GM21786 (cell line): ENCODE results near the gene CDIPT.

Source experiments
- ATAC-seq: cut with Tn5 transposase; IDR thresholded peaks from one replicate; pipeline ENCODE4 v1.9.1; 2021; ENCODE audit not compliant: unreplicated experiment

The CDIPT gene

DNA sequence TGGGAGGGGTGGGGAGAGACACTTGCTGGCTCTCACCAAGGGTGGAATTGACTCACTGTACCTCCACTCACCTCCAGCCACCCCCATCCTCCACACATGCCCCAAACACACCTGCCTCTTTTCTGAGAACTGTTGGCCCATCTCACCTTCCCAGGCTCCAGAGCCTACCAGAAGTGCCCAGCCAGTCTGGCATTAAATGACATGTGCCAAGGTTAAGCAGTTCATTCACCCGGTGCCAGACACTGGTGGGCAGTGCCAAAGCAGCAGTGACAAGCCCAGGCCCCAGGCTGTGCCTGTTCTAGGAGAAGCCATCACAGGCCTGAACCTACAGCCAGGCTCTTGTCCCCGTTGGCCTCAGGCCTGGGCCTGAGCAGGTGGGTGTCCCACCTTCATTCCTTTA is 31.5 kb downstream of the CDIPT start:
- no peak for ATAC-seq

DNA sequence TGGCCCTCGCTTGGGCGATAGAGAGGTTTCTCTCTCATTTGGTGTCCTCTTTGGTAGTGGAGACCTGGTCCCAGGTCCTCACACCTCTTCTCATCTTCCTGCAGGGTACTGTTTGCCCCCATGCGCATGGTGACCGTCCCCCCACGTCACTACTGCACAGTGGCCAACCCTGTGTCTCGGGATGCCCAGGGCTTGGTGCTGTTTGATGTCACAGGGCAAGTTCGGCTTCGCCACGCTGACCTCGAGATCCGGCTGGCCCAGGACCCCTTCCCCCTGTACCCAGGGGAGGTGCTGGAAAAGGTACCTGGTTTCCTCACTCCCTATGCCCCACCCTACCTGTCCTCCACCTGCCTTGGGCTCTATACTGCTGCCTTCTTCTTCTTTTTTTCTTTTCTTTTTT is 32.3 kb downstream of the CDIPT start:
- ATAC-seq, result no peak

DNA sequence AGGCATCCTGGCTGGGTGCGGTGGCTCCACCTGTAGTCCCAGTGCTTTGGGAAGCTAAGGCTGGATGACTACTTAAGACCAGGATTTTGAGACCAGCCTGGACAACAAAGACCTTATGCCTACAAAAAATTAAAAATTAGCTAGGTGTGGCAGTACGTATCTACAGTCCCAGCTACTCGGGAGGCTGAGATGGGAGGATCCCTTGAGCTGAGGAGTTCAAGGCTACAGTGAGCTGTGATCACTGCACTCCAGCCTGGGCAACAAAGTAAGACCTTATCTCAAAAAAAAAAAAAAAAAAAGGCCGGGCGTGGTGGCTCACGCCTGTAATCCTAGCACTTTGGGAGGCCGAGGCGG is 36.7 kb downstream of the CDIPT start:
- ATAC-seq, result no peak

DNA sequence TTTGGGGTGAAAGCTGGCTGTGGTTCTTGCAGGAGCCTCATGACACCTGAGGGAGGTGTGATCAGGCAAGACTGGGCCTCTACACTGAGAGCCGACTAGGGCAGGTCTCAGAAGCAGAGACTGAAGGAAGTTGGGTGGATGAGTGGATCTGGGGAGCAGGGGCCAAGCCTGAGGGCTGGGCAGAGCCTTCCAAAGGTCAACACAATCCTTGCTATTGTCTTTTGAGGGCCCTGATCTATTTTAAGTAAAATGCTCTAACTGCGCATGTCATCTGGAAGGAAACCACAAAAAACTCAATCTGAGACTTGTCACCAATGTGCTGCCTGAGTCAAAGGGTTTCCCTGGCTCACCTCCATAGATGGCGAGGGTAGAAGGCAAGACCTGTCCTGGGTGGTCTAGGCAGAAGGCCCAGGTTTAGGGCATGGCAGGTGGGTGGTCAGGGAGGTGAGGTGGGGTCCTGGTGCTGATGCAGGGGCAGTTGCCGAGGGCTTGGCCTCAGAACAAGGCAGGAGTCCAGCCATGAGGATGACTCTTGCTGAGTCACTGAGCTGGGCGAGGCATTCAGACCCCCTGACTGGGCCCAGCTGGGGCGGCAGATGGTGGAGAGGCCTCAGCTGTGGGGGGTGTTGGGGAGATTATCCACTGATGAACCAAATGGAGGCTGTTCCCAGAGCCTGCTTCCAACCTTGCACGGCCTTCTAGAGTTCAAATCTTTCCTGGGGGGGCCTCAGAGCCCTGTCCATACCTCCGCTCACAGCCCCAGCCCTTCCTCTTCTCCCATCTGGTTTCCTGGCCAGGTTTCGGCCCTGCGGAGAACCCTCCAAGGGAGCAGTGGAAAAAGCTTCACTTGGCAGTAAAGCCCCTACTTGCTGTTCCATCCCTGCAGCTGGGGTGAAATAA is 37.6 kb downstream of the CDIPT start:
- no peak for ATAC-seq

DNA sequence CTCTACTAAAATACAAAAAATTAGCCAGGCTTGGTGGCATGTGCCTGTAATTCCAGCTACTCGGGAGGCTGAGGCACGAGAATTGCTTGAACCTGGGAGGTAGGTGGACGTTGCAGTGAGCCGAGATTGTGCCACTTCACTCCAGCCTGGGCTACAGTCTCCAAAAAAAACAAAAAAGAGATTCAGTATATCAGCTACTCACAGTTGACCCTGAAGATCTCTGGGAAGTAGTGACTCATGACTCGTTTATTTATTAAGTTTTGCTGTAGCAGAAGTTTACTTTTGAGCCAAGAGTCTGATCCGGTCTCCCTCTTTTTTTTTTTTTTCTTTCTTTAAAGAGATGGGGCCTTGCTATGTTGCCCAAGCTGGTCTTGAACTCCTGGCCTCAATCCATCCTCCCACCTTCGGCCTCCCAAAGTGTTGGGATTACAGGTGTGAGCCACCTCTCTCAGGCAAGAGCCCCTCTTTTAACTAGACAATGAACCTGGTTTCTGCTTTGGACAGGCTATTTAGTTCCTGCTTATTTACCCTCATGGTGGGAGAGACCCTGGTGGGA is 38.4 kb downstream of the CDIPT start:
- ATAC-seq, result no peak

DNA sequence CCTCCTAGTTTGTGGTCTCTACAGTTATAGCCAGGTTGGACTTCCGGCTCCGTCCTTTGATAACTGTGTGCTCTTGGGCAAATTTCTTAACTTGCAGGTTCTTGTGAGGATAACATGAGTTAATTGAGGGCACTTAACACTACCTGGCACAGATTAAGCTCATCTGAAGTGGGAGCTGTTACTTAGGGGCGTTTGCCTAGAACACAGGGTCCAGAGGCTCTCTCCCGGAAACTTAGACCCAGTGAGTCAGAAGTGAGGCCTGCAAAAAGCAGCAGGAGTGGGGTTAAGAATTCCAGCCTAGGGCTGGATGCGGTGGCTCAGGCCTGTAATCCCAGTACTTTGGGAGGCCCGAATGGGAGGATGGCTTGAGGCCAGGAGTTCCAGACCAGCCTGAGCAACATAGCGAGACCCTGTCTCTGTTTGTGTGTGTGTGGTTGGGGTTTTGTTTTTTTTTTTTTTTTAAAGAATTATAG is 41.3 kb downstream of the CDIPT start:
- no peak for ATAC-seq

DNA sequence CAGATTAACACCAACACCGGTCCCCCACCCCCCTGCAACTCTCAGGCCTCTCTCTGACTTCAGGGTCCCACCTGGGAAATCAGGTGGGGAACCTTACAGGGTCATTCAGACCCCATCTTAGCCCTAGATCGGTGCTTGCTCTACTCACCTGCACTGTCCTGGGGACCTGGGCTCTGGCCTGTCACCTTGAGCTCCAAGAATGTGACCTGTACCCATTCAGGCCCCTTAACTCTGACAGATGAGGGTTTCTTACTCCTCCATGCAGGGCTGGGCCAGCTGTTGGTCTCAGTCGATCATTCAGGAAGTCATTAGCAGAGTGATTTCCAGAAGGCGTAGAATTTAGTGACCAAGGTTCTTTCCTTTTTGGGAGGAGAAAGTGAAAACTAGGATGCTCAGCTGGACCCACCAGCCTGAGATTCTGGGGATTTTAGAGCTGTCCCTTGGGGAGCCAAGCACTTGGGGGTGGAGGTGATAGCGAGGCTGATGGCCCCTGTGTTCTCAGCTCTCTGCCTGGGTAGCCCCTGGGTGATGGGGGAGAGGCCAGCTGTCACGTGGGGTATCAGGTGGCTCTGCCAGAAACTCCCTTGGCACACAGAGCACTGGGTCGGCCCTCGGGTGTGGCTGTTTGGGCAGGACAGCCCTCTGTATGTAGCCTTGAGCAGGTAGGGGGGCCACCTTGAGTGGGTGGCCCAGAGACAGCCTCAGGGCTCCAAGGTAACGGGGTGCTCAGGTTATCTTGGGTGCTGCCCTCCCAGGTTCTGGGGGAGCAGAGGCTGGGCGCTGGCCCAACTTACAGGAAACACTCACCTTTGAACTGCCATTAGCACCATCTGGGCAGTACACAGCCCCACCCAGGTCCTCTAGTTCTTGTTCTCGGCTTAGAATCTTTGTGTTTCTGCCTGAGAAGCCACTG is 42.0 kb downstream of the CDIPT start:
- ATAC-seq, result peak; percentile 44

DNA sequence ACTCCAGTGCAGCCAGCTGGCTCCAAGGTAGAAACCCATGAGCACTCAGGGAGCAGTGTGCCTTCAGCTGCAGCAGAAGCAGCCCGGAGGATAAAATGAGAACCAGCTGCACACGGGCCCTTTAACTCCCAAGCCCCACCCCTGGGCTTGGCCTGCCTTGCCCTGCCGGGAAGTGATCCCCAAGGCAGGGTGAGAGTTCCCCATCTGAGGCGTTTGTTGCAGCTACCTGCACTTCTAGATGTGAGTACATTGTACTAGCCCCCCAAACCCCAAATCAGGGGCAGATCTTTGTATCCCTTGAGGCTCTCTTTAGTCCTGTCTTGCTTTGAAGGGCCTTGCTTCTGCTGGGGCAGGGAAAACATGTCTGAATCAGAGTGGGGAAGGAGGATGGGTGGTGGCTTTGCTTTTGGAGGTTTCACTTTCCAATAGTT is 42.7 kb downstream of the CDIPT start, which contains the start of gene MVP:
MVP (plus strand) TSS at position 192 of the 431 bp plus-strand sequence. CDS start 10,088 bp downstream, outside the sequence.
- no peak for ATAC-seq

DNA sequence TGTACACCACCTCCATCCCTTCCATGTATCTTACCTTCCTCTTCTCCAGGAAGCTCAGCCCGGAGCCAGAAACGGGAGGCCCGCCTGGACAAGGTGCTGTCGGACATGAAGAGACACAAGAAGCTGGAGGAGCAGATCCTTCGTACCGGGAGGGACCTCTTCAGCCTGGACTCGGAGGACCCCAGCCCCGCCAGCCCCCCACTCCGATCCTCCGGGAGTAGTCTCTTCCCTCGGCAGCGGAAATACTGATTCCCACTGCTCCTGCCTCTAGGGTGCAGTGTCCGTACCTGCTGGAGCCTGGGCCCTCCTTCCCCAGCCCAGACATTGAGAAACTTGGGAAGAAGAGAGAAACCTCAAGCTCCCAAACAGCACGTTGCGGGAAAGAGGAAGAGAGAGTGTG is 43.5 kb downstream of the CDIPT start:
- ATAC-seq, result no peak

DNA sequence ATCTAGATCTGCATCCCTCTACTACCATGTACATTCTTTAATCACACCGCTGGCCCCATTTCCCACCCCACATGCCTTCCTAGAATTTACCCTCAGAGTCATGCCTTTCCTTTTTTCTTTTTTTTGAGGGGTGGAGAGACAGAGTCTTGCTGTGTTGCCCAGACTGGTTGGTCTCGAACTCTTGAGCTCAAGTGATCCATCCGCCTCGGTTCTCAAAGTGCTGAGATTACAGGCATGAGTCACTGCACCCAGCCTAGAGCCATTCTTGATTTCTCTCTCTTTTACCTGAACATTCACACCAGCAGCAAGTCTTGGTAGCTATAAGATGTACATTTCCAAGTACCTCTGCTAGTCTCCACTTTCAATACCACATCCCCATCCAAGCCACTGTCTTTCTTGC is 44.9 kb downstream of the CDIPT start:
- no peak for ATAC-seq

DNA sequence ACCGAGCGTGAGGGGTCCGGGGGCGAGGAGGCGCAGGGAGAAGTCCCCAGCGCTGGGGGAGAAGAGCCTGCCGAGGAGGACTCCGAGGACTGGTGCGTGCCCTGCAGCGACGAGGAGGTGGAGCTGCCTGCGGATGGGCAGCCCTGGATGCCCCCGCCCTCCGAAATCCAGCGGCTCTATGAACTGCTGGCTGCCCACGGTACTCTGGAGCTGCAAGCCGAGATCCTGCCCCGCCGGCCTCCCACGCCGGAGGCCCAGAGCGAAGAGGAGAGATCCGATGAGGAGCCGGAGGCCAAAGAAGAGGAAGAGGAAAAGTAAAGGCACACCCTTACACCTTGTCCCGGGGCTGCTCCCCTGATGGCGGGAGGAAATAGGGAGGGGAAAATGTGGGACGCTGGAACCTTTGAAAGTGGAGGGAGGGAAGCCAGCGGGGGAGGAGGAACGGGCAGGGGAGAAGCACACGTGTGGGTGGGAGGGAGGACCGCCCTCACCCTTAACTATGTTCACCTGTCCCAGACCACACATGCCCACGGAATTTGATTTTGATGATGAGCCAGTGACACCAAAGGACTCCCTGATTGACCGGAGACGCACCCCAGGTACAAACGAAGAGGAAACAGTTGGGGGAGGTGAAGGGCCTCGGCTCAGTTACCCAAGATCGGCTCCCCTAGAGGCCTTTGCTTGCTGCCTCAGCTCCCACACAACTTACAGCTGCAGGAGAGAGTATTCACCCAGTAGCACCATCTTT is 46.2 kb downstream of the CDIPT start:
- ATAC-seq, result no peak

DNA sequence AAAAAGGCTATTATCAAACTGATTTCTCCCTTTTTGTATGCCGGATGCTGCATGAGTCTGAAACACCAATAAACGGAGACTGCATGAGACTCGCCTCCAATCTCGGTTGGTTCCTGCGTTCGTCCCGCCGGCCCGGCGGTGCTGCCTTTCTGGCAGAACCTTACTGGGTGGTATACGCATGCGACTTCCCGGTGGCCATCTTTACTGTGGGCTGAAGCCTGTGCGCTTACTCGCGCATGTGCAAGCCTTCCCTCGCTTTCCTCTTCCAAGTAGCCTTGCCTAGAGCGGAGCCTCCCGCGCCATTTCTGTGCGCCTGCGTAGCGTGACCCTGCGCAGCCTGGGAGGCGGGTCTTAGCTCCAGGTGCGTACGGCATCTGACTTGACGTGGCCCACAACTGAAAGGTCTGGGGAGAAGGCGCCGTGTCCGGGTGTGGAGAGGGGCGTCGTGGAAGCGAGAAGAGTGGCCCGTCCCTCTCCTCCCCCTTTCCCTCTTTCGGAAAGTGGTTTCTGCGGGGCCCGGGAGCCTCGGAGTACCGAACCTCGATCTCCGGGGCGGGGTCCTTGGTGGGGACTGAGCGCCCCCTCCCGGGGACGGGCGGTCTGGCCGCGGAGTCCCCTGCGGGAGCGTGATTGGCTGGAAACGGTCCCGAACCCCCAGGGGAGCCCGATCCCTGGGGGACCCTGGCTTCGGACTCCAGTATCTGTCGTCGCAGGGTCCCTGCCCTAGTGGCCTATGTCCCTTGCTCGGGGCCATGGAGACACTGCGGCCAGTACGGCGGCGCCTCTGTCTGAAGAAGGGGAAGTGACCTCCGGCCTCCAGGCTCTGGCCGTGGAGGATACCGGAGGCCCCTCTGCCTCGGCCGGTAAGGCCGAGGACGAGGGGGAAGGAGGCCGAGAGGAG is 47.0 kb downstream of the CDIPT start, which contains the start of gene PAGR1:
PAGR1 (plus strand) TSS at position 360 of the 901 bp plus-strand sequence; CDS start at position 734, 374 bp downstream.
- peak; percentile 50 for ATAC-seq

DNA sequence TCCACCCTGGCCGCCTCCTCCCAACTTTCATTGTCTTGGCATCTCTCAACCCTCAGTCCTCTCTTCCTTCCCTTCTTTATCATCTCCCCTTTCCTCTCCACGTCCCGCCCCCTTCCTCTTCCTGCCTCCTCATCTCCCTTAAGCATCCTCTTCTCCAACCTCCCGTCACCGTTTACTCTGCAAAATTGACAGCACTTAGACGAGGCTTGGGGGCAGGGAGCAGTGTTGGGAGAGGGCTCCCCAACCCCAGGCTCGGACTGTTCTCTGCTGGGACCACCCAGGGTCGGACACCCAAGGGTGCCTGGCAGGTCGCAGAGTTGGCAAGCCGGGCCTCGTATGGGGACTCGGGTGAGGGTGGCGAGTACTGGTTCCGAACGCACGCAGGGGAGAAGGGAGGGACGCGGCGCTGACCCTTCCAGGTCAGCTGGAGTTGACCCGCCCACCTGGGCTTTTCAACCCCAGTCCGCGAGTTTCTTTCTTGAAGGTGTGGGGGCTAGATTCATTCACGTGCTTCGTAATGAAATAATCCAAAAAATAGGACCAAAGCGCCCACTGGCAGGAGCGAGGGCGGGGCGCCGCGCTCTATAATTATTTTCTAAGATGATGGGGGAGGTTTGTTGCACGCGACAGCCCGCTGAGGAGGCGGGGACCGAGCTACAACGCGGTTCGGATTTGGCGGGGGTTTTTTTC is 47.8 kb downstream of the CDIPT start:
- ATAC-seq, result no peak

DNA sequence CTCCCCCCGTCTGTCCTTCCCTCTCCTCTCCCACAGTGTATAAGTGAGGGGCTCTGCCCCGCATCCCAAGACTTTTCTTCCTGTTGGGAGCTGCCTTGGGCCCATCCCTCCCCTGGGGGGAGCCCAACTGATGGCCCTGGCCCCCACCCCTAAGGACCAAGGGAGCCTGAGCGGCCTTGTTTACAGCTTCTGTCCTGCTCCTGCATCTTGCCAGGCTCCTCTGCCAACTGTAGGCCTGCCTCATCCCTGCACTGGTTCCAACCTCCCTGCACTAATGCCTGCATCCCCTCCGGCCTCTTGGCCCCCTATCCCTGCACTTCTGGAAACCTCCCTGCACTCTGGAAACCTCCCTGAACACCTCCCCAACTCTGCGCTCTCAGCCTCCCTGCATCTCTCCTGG is 48.4 kb downstream of the CDIPT start:
- ATAC-seq, result no peak

DNA sequence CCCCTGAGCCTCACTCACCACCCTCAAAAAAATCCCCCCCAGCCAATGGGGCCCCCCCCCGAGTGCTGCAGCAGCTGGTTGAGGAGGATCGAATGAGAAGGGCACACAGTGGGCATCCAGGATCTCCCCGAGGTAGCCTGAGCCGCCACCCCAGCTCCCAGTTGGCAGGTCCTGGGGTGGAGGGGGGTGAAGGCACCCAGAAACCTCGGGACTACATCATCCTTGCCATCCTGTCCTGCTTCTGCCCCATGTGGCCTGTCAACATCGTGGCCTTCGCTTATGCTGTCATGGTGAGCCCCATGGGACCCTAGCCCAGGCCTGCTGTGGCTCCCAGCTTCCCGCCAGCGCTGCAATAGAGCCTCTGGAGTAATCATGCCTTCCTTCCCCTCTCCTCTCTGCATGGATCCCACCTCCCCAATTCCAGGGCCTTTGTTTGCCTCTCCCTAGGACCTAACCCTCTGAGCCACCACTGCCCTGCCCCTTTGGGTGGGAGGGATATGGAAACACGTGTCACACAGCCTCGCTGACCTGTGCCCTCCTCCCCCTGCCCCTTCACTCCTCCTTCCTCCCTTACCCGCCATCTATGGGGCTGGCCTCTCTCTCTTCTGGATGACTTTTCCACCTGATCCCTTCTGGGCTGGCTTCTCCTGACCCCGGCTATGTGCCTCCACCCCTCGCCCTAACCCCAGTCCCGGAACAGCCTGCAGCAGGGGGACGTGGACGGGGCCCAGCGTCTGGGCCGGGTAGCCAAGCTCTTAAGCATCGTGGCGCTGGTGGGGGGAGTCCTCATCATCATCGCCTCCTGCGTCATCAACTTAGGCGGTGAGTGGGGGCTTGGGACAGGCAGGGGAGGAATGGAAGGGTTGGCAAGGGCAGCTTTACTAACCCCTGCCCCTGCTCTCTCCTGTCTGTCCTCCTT is 49.1 kb downstream of the CDIPT start:
- no peak for ATAC-seq

DNA sequence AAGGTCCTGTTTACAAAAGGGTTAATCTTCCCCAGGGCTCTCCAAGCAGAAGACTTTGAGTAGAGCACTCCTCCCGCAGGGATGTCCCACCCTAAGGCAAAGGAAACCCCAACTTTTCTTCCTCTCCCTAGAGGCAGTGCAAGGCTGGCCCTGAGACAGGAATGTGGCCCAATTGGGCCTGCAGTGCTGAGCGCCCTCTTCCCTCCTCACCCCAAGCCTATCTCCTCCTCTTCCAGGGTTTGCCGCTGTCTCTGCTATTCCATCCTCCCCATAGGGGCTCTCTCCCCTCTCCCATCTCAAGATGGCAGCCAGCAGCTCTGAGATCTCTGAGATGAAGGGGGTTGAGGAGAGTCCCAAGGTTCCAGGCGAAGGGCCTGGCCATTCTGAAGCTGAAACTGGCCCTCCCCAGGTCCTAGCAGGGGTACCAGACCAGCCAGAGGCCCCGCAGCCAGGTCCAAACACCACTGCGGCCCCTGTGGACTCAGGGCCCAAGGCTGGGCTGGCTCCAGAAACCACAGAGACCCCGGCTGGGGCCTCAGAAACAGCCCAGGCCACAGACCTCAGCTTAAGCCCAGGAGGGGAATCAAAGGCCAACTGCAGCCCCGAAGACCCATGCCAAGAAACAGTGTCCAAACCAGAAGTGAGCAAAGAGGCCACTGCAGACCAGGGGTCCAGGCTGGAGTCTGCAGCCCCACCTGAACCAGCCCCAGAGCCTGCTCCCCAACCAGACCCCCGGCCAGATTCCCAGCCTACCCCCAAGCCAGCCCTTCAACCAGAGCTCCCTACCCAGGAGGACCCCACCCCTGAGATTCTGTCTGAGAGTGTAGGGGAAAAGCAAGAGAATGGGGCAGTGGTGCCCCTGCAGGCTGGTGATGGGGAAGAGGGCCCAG is 50.0 kb downstream of the CDIPT start:
- no peak for ATAC-seq
